Measurements from ENCODE around the gene EDIL3.
"Not testable (repeated sequence)": the region's sequence is repeated elsewhere in the genome, so short reads cannot be mapped to it uniquely, and the experiment has no call there.

Gene EDIL3

GRCh38 chr5:84036842-84037241, 347.8 kb downstream of the EDIL3 start:
- no peak for DNase-seq

- DNase-seq: no peak
These were observed 352.4 kb downstream of the EDIL3 start for GRCh38 chr5:84032324-84032723.

GRCh38 chr5:84028093-84028492, 356.6 kb downstream of the EDIL3 start:
- DNase-seq: no peak

GRCh38 chr5:84018521-84018920, 366.2 kb downstream of the EDIL3 start:
- not testable (repeated sequence) for DNase-seq

- no peak for DNase-seq
These were observed 367.0 kb downstream of the EDIL3 start for GRCh38 chr5:84017523-84018172.

GRCh38 chr5:84016085-84016484, 368.6 kb downstream of the EDIL3 start:
- no peak for DNase-seq

- no peak for DNase-seq
These were observed 369.7 kb downstream of the EDIL3 start for GRCh38 chr5:84014966-84015365.

- DNase-seq: no peak
These were observed 390.9 kb downstream of the EDIL3 start for GRCh38 chr5:83993803-83994202.

GRCh38 chr5:83991566-83992224, 393.0 kb downstream of the EDIL3 start:
- DNase-seq: no peak

- no peak for DNase-seq
These were observed 396.4 kb downstream of the EDIL3 start for GRCh38 chr5:83988293-83988685.

- no peak for DNase-seq
These were observed 397.0 kb downstream of the EDIL3 start for GRCh38 chr5:83987513-83988292.

GRCh38 chr5:83983852-83984251, 400.8 kb downstream of the EDIL3 start:
- DNase-seq: no peak

GRCh38 chr5:83973925-83974815, 410.5 kb downstream of the EDIL3 start:
- no peak for DNase-seq

GRCh38 chr5:83972909-83973308, 411.8 kb downstream of the EDIL3 start:
- no peak for DNase-seq

- DNase-seq: no peak
These were observed 412.4 kb downstream of the EDIL3 start for GRCh38 chr5:83972236-83972635.

GRCh38 chr5:83967417-83967816, 417.3 kb downstream of the EDIL3 start:
- DNase-seq: no peak

GRCh38 chr5:83965441-83965840, 419.2 kb downstream of the EDIL3 start:
- no peak for DNase-seq

GRCh38 chr5:83964271-83964670, 420.4 kb downstream of the EDIL3 start:
- DNase-seq: no peak

GRCh38 chr5:83957188-83957587, 427.5 kb downstream of the EDIL3 start:
- DNase-seq: no peak

- no peak for DNase-seq
These were observed 428.3 kb downstream of the EDIL3 start for GRCh38 chr5:83956386-83956785.

GRCh38 chr5:83955916-83956315, 428.8 kb downstream of the EDIL3 start:
- no peak for DNase-seq

- DNase-seq: no peak
These were observed 436.9 kb downstream of the EDIL3 start for GRCh38 chr5:83947763-83948162.

- no peak for DNase-seq
These were observed 438.2 kb downstream of the EDIL3 start for GRCh38 chr5:83946516-83946915.
